NCI-H524 treated with DMSO at 0.1 percent for 48 hours (cell line): ENCODE measurements around the gene CAMK1D.
A peak's percentile ranks its signal among the peaks of the same experiment; 100 is the strongest.

Source experiments
- DNase-seq: peaks from one replicate; lab custom pipeline; 2025; lab: John Stamatoyannopoulos, UW

The CAMK1D gene

GRCh38 chr10:12403119-12403518 is 53.8 kb downstream of the CAMK1D start:
- no peak for DNase-seq

GRCh38 chr10:12405342-12406320 is 56.3 kb downstream of the CAMK1D start:
- DNase-seq, result no peak

- no peak for DNase-seq
Measured at GRCh38 chr10:12406764-12407400, 57.5 kb downstream of the CAMK1D start.

GRCh38 chr10:12408472-12408871 is 59.1 kb downstream of the CAMK1D start:
- no peak for DNase-seq

- DNase-seq, result no peak
Measured at GRCh38 chr10:12409161-12409560, 59.8 kb downstream of the CAMK1D start.

GRCh38 chr10:12409613-12410012 is 60.3 kb downstream of the CAMK1D start:
- no peak for DNase-seq

GRCh38 chr10:12412666-12413368 is 63.5 kb downstream of the CAMK1D start:
- DNase-seq, result peak; percentile 33

- DNase-seq, result no peak
Measured at GRCh38 chr10:12413369-12413711, 64.0 kb downstream of the CAMK1D start.

GRCh38 chr10:12414278-12414989 is 65.1 kb downstream of the CAMK1D start:
- no peak for DNase-seq

GRCh38 chr10:12416344-12417050 is 67.2 kb downstream of the CAMK1D start:
- DNase-seq, result no peak

GRCh38 chr10:12417331-12417730 is 68.0 kb downstream of the CAMK1D start:
- no peak for DNase-seq

GRCh38 chr10:12418000-12418399 is 68.7 kb downstream of the CAMK1D start:
- no peak for DNase-seq

GRCh38 chr10:12418725-12419261 is 69.4 kb downstream of the CAMK1D start:
- DNase-seq, result no peak

GRCh38 chr10:12419262-12419847 is 70.0 kb downstream of the CAMK1D start:
- DNase-seq, result no peak

- no peak for DNase-seq
Measured at GRCh38 chr10:12420530-12421120, 71.3 kb downstream of the CAMK1D start.

- DNase-seq, result no peak
Measured at GRCh38 chr10:12422189-12422588, 72.8 kb downstream of the CAMK1D start.

- DNase-seq, result no peak
Measured at GRCh38 chr10:12423896-12424295, 74.5 kb downstream of the CAMK1D start.

GRCh38 chr10:12427276-12427675 is 77.9 kb downstream of the CAMK1D start:
- no peak for DNase-seq

- no peak for DNase-seq
Measured at GRCh38 chr10:12428447-12429135, 79.2 kb downstream of the CAMK1D start.
